ENCODE measurements around the gene HLA-F. TPM values are rescaled to one million over a fixed set of nuclear protein-coding genes. Genes with fewer than 3 reads are reported as not detected.

HLA-F gene
- total RNA-seq, result 100 to 1,000 TPM; 163 to 418 (median 191) TPM

DNA sequence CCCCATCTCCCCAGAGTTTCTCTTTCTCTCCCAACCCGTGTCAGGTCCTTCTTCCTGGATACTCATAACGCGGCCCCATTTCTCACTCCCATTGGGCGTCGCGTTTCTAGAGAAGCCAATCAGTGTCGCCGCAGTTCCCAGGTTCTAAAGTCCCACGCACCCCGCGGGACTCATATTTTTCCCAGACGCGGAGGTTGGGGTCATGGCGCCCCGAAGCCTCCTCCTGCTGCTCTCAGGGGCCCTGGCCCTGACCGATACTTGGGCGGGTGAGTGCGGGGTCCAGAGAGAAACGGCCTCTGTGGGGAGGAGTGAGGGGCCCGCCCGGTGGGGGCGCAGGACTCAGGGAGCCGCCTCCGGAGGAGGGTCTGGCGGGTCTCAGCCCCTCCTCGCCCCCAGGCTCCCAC is at the start of gene HLA-F:
Gene HLA-F (plus strand): TSS at position 173 of the 404 bp plus-strand sequence. CDS start 30 bp downstream, at position 203.
- DNase-seq (peak in 1 of 2 donors; percentile 94), ATAC-seq (ENCODE audit: low FRiP score in 2 of 2) (peak; percentile 97 to 98)
- TF ChIP-seq POLR2A (IDR thresholded peaks at IDR 0.05) (peak in 3 of 4 donors; percentile 73 to 89 (median 84)), EP300 (IDR thresholded peaks at IDR 0.05) (no peak), CTCF (IDR thresholded peaks at IDR 0.05) (peak in 2 of 6 experiments; percentile 7 to 11), POLR2AphosphoS5 (IDR thresholded peaks at IDR 0.05) (peak; percentile 80 to 94)
- WGBS, 2 donors, result 0% methylated on average over 15 to 16 of the region's 26 CpGs
- Histone ChIP-seq H3K27ac (peak within 1 kb of the TSS; percentile 89 to 98 (median 97)), H3K4me3 (peak within 1 kb of the TSS; percentile 77 to 86 (median 82)), H3K9me3 (no peaks in the 10 kb centered on the region), H3K27me3 (no peaks in the 10 kb centered on the region), H3K36me3 (peaks cover 0 to 41% (median 26%) of the 10 kb centered on the region in 4 donors), H3K4me1 (peaks cover 18 to 22% (median 22%) of the 10 kb centered on the region in 4 donors)

DNA sequence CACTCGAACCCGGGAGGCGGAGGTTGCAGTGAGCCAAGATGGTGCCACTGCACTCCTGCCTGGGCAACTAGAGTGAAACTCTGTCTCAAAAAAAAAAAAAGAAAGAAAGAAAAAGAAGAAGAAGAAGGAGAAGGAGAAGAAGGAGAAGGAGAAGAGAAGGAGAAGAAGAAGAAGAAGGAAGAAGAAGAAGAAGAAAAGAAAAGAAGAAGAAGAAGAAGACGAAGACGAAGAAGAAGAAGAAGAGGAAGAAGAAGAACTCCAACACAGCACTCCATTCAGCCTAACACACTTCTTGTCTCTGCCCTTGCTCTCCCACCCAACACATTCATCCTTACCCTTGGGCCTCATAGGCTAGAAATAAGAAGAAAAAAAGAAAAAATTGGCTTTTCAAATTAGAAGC is 49.2 kb upstream of the HLA-F start:
- Histone ChIP-seq H3K36me3 (no peaks in the 10 kb centered on the region), H3K9me3 (no peaks in the 10 kb centered on the region), H3K27me3 (no peaks in the 10 kb centered on the region), H3K4me1 (no peaks in the 10 kb centered on the region), H3K4me3 (no peak overlapping the region), H3K27ac (no peak overlapping the region)
- TF ChIP-seq EP300 (IDR thresholded peaks at IDR 0.05) (no peak), POLR2A (IDR thresholded peaks at IDR 0.05) (no peak), CTCF (IDR thresholded peaks at IDR 0.05) (no peak)
- DNase-seq, result no peak
- no peak for ATAC-seq (ENCODE audit: low FRiP score in 2 of 2)
- 84 to 91% methylated on average over 5 of the region's 5 CpGs for WGBS, 2 donors

GRCh38 chr6:29675561-29675960 is 47.7 kb upstream of the HLA-F start:
- H3K36me3 ChIP-seq, result no peaks in the 10 kb centered on the region
- H3K4me3 ChIP-seq, result no peak overlapping the region
- TF ChIP-seq EP300 (IDR thresholded peaks at IDR 0.05) (no peak), CTCF (IDR thresholded peaks at IDR 0.05) (no peak), POLR2AphosphoS5 (IDR thresholded peaks at IDR 0.05) (no peak), POLR2A (IDR thresholded peaks at IDR 0.05) (no peak)
- H3K27ac ChIP-seq, result no peak overlapping the region
- ATAC-seq (ENCODE audit: low FRiP score in 2 of 2), result no peak
- no peak for DNase-seq
- no peaks in the 10 kb centered on the region for H3K27me3 ChIP-seq
- H3K9me3 ChIP-seq, result no peaks in the 10 kb centered on the region
- no peaks in the 10 kb centered on the region for H3K4me1 ChIP-seq
- 97 to 100% methylated on average over 1 of the region's 1 CpG for WGBS, 2 donors

DNA sequence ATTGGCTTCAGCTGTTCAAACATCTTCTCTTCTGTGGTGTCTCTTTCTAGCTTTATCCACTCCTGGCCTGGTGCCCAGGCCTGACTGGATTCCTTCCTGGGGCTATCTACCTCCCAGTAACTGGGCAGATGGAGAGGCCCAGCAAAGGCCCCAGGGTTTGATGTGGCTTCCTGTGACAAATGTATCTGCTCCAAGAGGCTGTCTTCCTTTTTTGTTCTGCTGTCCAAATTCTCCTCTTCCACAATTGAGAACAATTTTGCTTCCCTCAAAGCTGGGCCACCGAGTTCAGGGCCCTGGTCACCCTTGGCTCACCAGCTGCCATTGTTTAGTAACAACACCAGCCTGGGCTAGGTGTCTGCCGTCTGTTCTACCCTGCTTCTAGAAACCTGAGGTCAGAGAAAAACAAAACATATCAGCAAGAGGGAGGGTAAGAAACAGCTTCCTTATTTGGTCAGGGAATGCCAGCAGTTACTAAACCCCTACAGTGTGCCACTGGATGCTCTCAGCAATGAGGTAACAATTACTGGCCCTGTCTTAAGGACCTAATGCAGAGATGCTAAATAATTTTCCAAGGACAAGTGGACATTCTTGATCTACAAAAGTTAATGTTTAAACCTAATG is 46.1 kb upstream of the HLA-F start:
- 40 to 42% methylated on average over 2 of the region's 2 CpGs for WGBS, 2 donors
- TF ChIP-seq POLR2A (IDR thresholded peaks at IDR 0.05) (no peak), EP300 (IDR thresholded peaks at IDR 0.05) (no peak), CTCF (IDR thresholded peaks at IDR 0.05) (no peak), POLR2AphosphoS5 (IDR thresholded peaks at IDR 0.05) (no peak)
- Histone ChIP-seq H3K27me3 (peaks cover 0 to 2% (median 0%) of the 10 kb centered on the region in 4 donors), H3K27ac (no peak overlapping the region), H3K4me3 (no peak overlapping the region), H3K36me3 (no peaks in the 10 kb centered on the region), H3K4me1 (no peaks in the 10 kb centered on the region), H3K9me3 (no peaks in the 10 kb centered on the region)
- ATAC-seq (ENCODE audit: low FRiP score in 2 of 2), result no peak
- DNase-seq, result no peak

GRCh38 chr6:29678114-29678513 is 45.1 kb upstream of the HLA-F start:
- Histone ChIP-seq H3K4me1 (no peaks in the 10 kb centered on the region), H3K27me3 (peaks cover 0 to 2% (median 0%) of the 10 kb centered on the region in 4 donors), H3K9me3 (no peaks in the 10 kb centered on the region), H3K36me3 (no peaks in the 10 kb centered on the region), H3K27ac (no peak overlapping the region), H3K4me3 (no peak overlapping the region)
- TF ChIP-seq POLR2A (IDR thresholded peaks at IDR 0.05) (no peak), EP300 (IDR thresholded peaks at IDR 0.05) (no peak), CTCF (IDR thresholded peaks at IDR 0.05) (no peak), POLR2AphosphoS5 (IDR thresholded peaks at IDR 0.05) (no peak)
- ATAC-seq (ENCODE audit: low FRiP score in 2 of 2) (no peak), DNase-seq (no peak)
- 92% methylated on average over 5 of the region's 5 CpGs for WGBS, 2 donors
